ENCODE data around the gene OR5M10. TPM values are rescaled to one million over a fixed set of nuclear protein-coding genes. Genes with fewer than 3 reads are reported as not detected.

The OR5M10 gene
- total RNA-seq, 1 experiment from 2014 or later, result not detected

GRCh38 chr11:56531856-56532255, 45.7 kb downstream of the OR5M10 start:
- POLR2A ChIA-PET, result no interaction called here

More at GRCh38 chr11:56531856-56532255, 45.7 kb downstream of the OR5M10 start:
- H3K9me3 ChIP-seq (ENCODE audit: control insufficient read depth, insufficient read depth, low read depth, low read length), result no peaks in the 10 kb centered on the region
- no peak overlapping the region for H3K4me3 ChIP-seq (ENCODE audit: low read depth in 2 of 2, low read length in 2 of 2)
- no peaks in the 10 kb centered on the region for H3K4me1 ChIP-seq (ENCODE audit: control insufficient read depth, insufficient read depth, low read length)
- DNase-seq (ENCODE audit: low read depth, low spot score) (no peak), ATAC-seq (no peak)
- H3K27me3 ChIP-seq (ENCODE audit: control insufficient read depth, insufficient read depth, low read length), result no peaks in the 10 kb centered on the region
- CTCF ChIA-PET, result no interaction called here
- in situ Hi-C loops (cut with HindIII; ENCODE audit: low pct_unique_long_range_greater_than_20kb, low sequenced_read_pairs), result no loop called here
- TF ChIP-seq, protein P1, sequence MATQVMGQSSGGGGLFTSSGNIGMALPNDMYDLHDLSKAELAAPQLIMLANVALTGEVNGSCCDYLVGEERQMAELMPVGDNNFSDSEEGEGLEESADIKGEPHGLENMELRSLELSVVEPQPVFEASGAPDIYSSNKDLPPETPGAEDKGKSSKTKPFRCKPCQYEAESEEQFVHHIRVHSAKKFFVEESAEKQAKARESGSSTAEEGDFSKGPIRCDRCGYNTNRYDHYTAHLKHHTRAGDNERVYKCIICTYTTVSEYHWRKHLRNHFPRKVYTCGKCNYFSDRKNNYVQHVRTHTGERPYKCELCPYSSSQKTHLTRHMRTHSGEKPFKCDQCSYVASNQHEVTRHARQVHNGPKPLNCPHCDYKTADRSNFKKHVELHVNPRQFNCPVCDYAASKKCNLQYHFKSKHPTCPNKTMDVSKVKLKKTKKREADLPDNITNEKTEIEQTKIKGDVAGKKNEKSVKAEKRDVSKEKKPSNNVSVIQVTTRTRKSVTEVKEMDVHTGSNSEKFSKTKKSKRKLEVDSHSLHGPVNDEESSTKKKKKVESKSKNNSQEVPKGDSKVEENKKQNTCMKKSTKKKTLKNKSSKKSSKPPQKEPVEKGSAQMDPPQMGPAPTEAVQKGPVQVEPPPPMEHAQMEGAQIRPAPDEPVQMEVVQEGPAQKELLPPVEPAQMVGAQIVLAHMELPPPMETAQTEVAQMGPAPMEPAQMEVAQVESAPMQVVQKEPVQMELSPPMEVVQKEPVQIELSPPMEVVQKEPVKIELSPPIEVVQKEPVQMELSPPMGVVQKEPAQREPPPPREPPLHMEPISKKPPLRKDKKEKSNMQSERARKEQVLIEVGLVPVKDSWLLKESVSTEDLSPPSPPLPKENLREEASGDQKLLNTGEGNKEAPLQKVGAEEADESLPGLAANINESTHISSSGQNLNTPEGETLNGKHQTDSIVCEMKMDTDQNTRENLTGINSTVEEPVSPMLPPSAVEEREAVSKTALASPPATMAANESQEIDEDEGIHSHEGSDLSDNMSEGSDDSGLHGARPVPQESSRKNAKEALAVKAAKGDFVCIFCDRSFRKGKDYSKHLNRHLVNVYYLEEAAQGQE (IDR thresholded peaks at IDR 0.05; ENCODE audit: insufficient read depth in 1 of 2, low read depth in 2 of 2, low read length in 1 of 2), result no peak
- TF ChIP-seq TCF7L2 (IDR thresholded peaks at IDR 0.05; ENCODE audit: low read depth, low read length), result no peak
- TF ChIP-seq SIN3A (IDR thresholded peaks at IDR 0.05; ENCODE audit: borderline replicate concordance, insufficient read depth, low read depth, low read length), result no peak
- TF ChIP-seq CTCF (IDR thresholded peaks at IDR 0.05), result no peak
- TF ChIP-seq POLR2AphosphoS5 (IDR thresholded peaks at IDR 0.05; ENCODE audit: low read depth, low read length), result no peak
- no peaks in the 10 kb centered on the region for H3K36me3 ChIP-seq (ENCODE audit: control insufficient read depth, insufficient read depth, low read length)
- no peak overlapping the region for H3K27ac ChIP-seq (ENCODE audit: low read length)
- intact Hi-C loops (cut with micrococcal nuclease; ENCODE audit: unreplicated experiment), result no loop called here
- BruUV-seq (replicated peaks), result no TSS peak

Other genes with a start within 250 kb of the OR5M10 start
- not detected for gene OR8K1, start 231.7 kb downstream of the OR5M10 start, total RNA-seq (2021; ENCODE audit: unreplicated experiment)
- not detected for gene OR8J1, start 223.4 kb downstream of the OR5M10 start, total RNA-seq (2021; ENCODE audit: unreplicated experiment)
- gene OR8U1, start 202.1 kb downstream of the OR5M10 start, total RNA-seq (2021; ENCODE audit: unreplicated experiment), result not detected
- not detected for gene OR5AL1, start 165.0 kb downstream of the OR5M10 start, total RNA-seq (2021; ENCODE audit: unreplicated experiment)
- not detected for gene OR5M3, start 104.4 kb downstream of the OR5M10 start, total RNA-seq (2021; ENCODE audit: unreplicated experiment)
- not detected for gene OR5M8, start 86.4 kb downstream of the OR5M10 start, total RNA-seq (2021; ENCODE audit: unreplicated experiment)
- not detected for gene OR5M11, start 34.5 kb downstream of the OR5M10 start, total RNA-seq (2021; ENCODE audit: unreplicated experiment)
- not detected for gene OR5M1, start 37.2 kb upstream of the OR5M10 start, total RNA-seq (2021; ENCODE audit: unreplicated experiment)
- gene OR5AP2, start 64.7 kb upstream of the OR5M10 start, total RNA-seq (2021; ENCODE audit: unreplicated experiment), result not detected
- gene OR5AR1, start 86.0 kb upstream of the OR5M10 start, total RNA-seq (2021; ENCODE audit: unreplicated experiment), result not detected
- gene OR9G1, start 121.4 kb upstream of the OR5M10 start, total RNA-seq (2021; ENCODE audit: unreplicated experiment), result not detected
- not detected for gene OR9G4, start 171.0 kb upstream of the OR5M10 start, total RNA-seq (2021; ENCODE audit: unreplicated experiment)